Renal cortex interstitium (tissue), 11 donors: ENCODE data around the gene ZBTB6. TPM values are rescaled to one million over a fixed set of nuclear protein-coding genes. Genes with fewer than 3 reads are reported as not detected.

Experiments
- DNase-seq, 11 donors: peaks; one replicate each; pipeline ENCODE4 v3.0.0-alpha.2; 2013; ENCODE audit warnings: low read depth in 9 of 11, low spot score in 4 of 11; ENCODE audit errors: extremely low read depth in 1 of 11
- polyA plus RNA-seq, 3 donors: library from polyadenylated mRNA; unstranded; fragments of 120-200 nt; gene quantifications; one replicate each; pipeline ENCODE4 v1.2.1, GENCODE V29; 2013; ENCODE audit not compliant: insufficient read length in 3 of 3

Gene ZBTB6
- polyA plus RNA-seq, 3 donors = 12.5 to 14.0 (median 13.9) TPM

DNA sequence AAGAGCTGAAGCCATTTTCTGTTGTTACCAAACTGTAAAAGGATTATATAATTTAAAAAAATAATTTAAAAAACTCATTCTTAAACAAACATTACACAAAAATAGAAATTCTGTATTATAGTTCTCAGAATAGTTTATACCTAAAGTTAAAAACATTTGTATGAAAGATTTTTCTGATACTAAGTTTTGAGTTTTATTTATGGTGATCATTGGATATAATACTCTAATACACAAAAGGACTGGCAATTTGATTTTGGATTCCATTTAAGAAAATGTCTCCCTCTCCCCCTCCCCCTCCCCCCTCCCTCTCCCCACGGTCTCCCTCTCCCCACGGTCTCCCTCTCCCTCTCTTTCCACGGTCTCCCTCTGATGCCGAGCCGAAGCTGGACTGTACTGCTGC lies 47.0 kb downstream of the ZBTB6 start:
- DNase-seq = no peak

DNA sequence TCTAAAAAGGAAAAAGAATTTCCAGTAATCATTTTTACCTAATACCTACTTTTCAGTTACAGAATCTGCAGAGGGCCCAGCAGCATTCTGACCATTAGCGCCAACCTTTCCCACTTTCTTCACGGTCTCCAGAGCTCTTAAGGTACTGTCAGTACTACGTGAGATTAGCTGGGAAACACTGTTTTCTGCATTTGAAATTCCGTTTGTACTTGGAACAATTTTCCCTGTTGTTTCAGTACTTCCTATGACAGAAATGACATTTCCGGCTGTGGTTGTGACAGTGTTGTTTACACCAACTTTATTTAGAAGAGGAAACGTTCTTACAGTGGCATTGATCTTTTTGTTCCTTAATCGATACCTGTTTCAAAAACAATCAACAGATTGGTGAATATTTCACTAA lies 47.8 kb downstream of the ZBTB6 start:
- no peak for DNase-seq

DNA sequence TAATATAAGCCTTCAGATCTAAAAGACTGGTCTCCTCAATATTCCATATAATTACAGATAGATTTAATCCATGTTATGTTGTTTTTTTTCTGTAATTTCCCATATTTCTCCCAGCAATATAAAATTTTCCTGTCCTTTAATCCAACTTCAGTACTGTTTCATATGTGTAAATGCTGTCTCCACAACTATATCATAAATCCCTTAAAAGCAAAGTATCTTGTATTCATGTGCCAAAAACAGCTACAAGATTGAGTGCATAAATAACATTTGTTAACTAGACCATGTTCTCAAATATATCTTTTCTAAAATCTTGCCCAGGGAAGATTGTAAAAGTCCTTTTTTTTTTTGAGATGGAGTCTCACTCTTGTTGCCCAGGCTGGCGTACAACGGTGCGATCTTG lies 49.7 kb downstream of the ZBTB6 start:
- DNase-seq = no peak

DNA sequence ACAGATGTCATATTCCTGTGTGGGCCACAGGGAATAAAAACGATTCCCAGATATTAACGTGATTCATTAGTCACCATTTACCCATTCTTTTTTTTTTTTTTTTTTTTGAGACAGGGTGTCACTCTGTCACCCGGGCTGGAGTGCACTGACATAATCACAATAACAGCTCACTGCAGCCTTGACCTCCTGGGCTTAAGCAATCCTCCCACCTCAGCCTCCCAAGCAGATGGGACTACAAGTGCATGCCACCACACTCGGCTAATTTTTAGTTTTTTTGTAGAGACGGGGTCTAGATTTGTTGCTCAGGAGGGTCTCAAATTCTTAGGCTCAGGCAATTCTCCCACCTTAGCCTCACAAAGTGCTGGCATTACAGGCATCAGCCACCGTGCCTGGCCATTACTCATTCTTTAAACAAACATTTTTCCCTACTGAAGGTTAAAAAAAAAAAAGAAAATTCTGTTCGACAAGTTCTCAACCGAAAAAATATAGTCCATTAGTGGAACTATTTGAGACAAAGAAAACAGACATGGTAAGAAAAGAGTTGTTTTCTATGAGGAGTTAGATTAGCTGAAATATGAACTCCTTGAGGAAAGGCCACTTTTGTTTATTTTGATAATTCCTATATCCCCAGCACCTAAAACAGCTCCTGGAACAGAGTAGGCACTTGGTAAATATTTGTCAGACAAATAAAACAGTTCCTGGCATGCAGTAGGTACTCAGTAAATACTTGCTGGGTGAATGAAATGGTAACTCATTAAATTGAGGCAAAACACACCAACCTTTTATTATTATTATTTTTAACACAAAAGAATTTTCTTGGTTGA lies 52.6 kb downstream of the ZBTB6 start:
- DNase-seq = no peak

Other genes starting within 250 kb of the ZBTB6 start
- not detected for gene OR1L3, start 238.2 kb downstream of the ZBTB6 start, polyA plus RNA-seq
- gene OR1L4, start 189.3 kb downstream of the ZBTB6 start, polyA plus RNA-seq = not detected
- gene OR1L6, start 171.0 kb downstream of the ZBTB6 start, polyA plus RNA-seq = not detected
- gene OR5C1, start 124.4 kb downstream of the ZBTB6 start, polyA plus RNA-seq = not detected
- not detected for gene OR1K1, start 113.2 kb downstream of the ZBTB6 start, polyA plus RNA-seq
- gene PDCL, start 84.7 kb downstream of the ZBTB6 start, polyA plus RNA-seq = 10 to 100 TPM; 31.0 to 36.7 (median 31.4) TPM
- gene RC3H2, start 8.0 kb downstream of the ZBTB6 start, polyA plus RNA-seq = 10 to 100 TPM; 45.2 to 47.6 (median 46.3) TPM
- 10 to 100 TPM; 19.2 to 22.6 (median 20.8) TPM for gene ZBTB26, start 18.2 kb upstream of the ZBTB6 start, polyA plus RNA-seq
- 10 to 100 TPM; 59.5 to 67.8 (median 67.3) TPM for gene RABGAP1, start 27.7 kb upstream of the ZBTB6 start, polyA plus RNA-seq
- gene GPR21, start 120.3 kb upstream of the ZBTB6 start, polyA plus RNA-seq = under 1 TPM in 2 of 3 donors, not detected in 1; 0.32 to 0.33 TPM